ENCODE measurements around the gene BORCS5. TPM values are rescaled to one million over a fixed set of nuclear protein-coding genes. Genes with fewer than 3 reads are reported as not detected.
"Not testable (repeated sequence)": the region's sequence is repeated elsewhere in the genome, so short reads cannot be mapped to it uniquely, and the experiment has no call there.

The BORCS5 gene
- total RNA-seq, 4 donors from 2014 or later, result 8.3 to 22.7 (median 15.3) TPM

GRCh38 chr12:12405882-12406281, 49.0 kb downstream of the BORCS5 start:
- Histone ChIP-seq H3K27me3 (no peaks in the 10 kb centered on the region), H3K9me3 (no peaks in the 10 kb centered on the region), H3K4me3 (no peak overlapping the region), H3K36me3 (no peaks in the 10 kb centered on the region), H3K27ac (peak overlapping the region in 3 of 4 donors; percentile 27 to 81 (median 72)), H3K4me1 (peaks cover 0 to 22% (median 4%) of the 10 kb centered on the region in 4 donors)
- peak in 1 of 2 donors; percentile 16 for TF ChIP-seq POLR2A (IDR thresholded peaks at IDR 0.05)
- TF ChIP-seq CTCF (IDR thresholded peaks at IDR 0.05), result no peak
- peak in 2 of 3 donors; percentile 76 to 86 for DNase-seq

GRCh38 chr12:12406762-12407161, 49.9 kb downstream of the BORCS5 start:
- Histone ChIP-seq H3K36me3 (no peaks in the 10 kb centered on the region), H3K4me1 (peaks cover 0 to 22% (median 4%) of the 10 kb centered on the region in 4 donors), H3K4me3 (no peak overlapping the region), H3K27me3 (no peaks in the 10 kb centered on the region), H3K9me3 (no peaks in the 10 kb centered on the region), H3K27ac (no peak overlapping the region)
- DNase-seq, result no peak
- TF ChIP-seq POLR2A (IDR thresholded peaks at IDR 0.05) (no peak), CTCF (IDR thresholded peaks at IDR 0.05) (no peak)

GRCh38 chr12:12408265-12408690, 51.4 kb downstream of the BORCS5 start:
- TF ChIP-seq CTCF (IDR thresholded peaks at IDR 0.05), result no peak
- no peak for TF ChIP-seq POLR2A (IDR thresholded peaks at IDR 0.05)
- H3K27ac ChIP-seq, result peak overlapping the region in 1 of 4 donors; percentile 17
- H3K27me3 ChIP-seq, result no peaks in the 10 kb centered on the region

GRCh38 chr12:12409337-12409736, 52.5 kb downstream of the BORCS5 start:
- H3K4me1 ChIP-seq, result peaks cover 0 to 12% (median 0%) of the 10 kb centered on the region in 4 donors
- H3K27ac ChIP-seq, H3K36me3 ChIP-seq, DNase-seq, H3K27me3 ChIP-seq, H3K4me3 ChIP-seq, H3K9me3 ChIP-seq: not testable (repeated sequence)

More at GRCh38 chr12:12408265-12408690, 51.4 kb downstream of the BORCS5 start:
- Histone ChIP-seq H3K9me3 (no peaks in the 10 kb centered on the region), H3K36me3 (no peaks in the 10 kb centered on the region), H3K4me3 (no peak overlapping the region), H3K4me1 (peaks cover 0 to 18% (median under 1%) of the 10 kb centered on the region in 4 donors)
- DNase-seq, result no peak

- TF ChIP-seq CTCF (IDR thresholded peaks at IDR 0.05) (no peak), POLR2A (IDR thresholded peaks at IDR 0.05) (no peak)
- Histone ChIP-seq H3K27ac (no peak overlapping the region), H3K4me1 (no peaks in the 10 kb centered on the region), H3K4me3 (no peak overlapping the region), H3K36me3 (no peaks in the 10 kb centered on the region), H3K9me3 (no peaks in the 10 kb centered on the region), H3K27me3 (no peaks in the 10 kb centered on the region)
- no peak for DNase-seq
Observed at GRCh38 chr12:12415886-12416285, 59.0 kb downstream of the BORCS5 start.

GRCh38 chr12:12419165-12419564, 62.3 kb downstream of the BORCS5 start:
- H3K4me1 ChIP-seq, H3K4me3 ChIP-seq, H3K27me3 ChIP-seq, H3K36me3 ChIP-seq, H3K27ac ChIP-seq, DNase-seq, H3K9me3 ChIP-seq: not testable (repeated sequence)

- no peaks in the 10 kb centered on the region for H3K27me3 ChIP-seq
- H3K27ac ChIP-seq, result no peak overlapping the region
- no peak overlapping the region for H3K4me3 ChIP-seq
- TF ChIP-seq CTCF (IDR thresholded peaks at IDR 0.05), result no peak
- TF ChIP-seq POLR2A (IDR thresholded peaks at IDR 0.05), result no peak
- peaks cover 0 to 10% (median 2%) of the 10 kb centered on the region in 4 donors for H3K9me3 ChIP-seq
- no peaks in the 10 kb centered on the region for H3K36me3 ChIP-seq
- DNase-seq, result no peak
- peaks cover 0 to 8% (median 0%) of the 10 kb centered on the region in 4 donors for H3K4me1 ChIP-seq
Observed at GRCh38 chr12:12423367-12423766, 66.5 kb downstream of the BORCS5 start.
